Naive B cell (primary cell): ENCODE data around the gene DHX15. TPM values are rescaled to one million over a fixed set of nuclear protein-coding genes. Genes with fewer than 3 reads are reported as not detected.

Experiments used
- ATAC-seq, 2 donors: fragments of 150-1000 bp; cut with Tn5 transposase; 2 replicates each; pipeline ENCODE4 v1.10.0; 2021; ENCODE audit warnings: low read depth in 2 of 2, mild to moderate bottlenecking in 2 of 2, moderate library complexity in 2 of 2
- DNase-seq: peaks from one replicate; pipeline ENCODE4 v3.0.0; 2022
- H3K27ac Mint-ChIP-seq, 6 donors: one replicate each; pipeline ENCODE4 v1.8.0; 2020 to 2022; ENCODE audit warnings: mild to moderate bottlenecking in 6 of 6, mixed read lengths in 6 of 6, moderate library complexity in 5 of 6, inconsistent platforms in 2 of 6
- H3K27me3 Mint-ChIP-seq, 3 donors: one replicate each; pipeline ENCODE4 v1.8.0; 2021 to 2022; ENCODE audit warnings: mixed read lengths in 3 of 3, mild to moderate bottlenecking in 1 of 3
- H3K36me3 Mint-ChIP-seq, 2 donors: one replicate each; pipeline ENCODE4 v1.8.0; 2020 to 2022; ENCODE audit warnings: mixed read lengths in 2 of 2, inconsistent platforms in 1 of 2, mild to moderate bottlenecking in 1 of 2
- H3K4me1 Mint-ChIP-seq, 3 donors: one replicate each; pipeline ENCODE4 v1.8.0; 2020 to 2022; ENCODE audit warnings: mixed read lengths in 3 of 3, inconsistent platforms in 1 of 3, mild to moderate bottlenecking in 1 of 3, moderate library complexity in 1 of 3
- H3K4me3 Mint-ChIP-seq, 8 donors: one replicate each; pipeline ENCODE4 v1.8.0; 2020 to 2022; ENCODE audit warnings: mild to moderate bottlenecking in 8 of 8, mixed read lengths in 8 of 8, moderate library complexity in 8 of 8, inconsistent platforms in 2 of 8
- H3K9me3 Mint-ChIP-seq, 7 donors: one replicate each; pipeline ENCODE4 v1.8.0; 2020 to 2022; ENCODE audit warnings: mixed read lengths in 7 of 7, mild to moderate bottlenecking in 5 of 7, inconsistent platforms in 2 of 7, moderate library complexity in 1 of 7
- polyA plus RNA-seq, 6 donors: library from polyadenylated mRNA; unstranded; fragments of 300-500 nt; fragmentation: Illumina TruSeq; gene quantifications; one replicate each; pipeline ENCODE4 v1.2.3, GENCODE V29; 2021; ENCODE audit warnings: low read depth in 6 of 6

DHX15 gene
- polyA plus RNA-seq, 6 donors from 2014 or later: 34.0 to 71.6 (median 44.1) TPM

DNA sequence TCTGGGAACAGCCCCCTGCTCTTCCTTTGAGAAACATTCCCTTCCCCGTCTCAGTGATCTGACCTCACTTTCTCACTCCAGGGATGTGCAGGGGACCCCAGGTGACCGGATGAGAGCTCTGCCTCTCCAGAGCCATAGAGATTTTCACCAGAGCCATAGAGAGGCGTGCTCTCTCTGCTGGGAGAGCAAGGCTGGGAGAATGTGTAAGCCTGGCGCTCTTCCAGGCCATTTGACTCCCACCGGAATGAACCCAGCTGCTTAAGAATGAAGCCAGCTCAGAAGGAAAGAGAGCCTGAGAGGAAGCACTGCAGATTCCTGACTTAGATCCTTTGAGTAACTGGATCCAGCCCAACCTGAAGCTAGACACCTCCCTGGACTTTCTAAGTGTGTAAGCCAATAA is 106.4 kb downstream of the DHX15 start:
- ATAC-seq (no peak), DNase-seq (no peak)
- H3K4me1 Mint-ChIP-seq: peaks cover 6 to 8% (median 7%) of the 10 kb centered on the region in 3 donors
- no peak overlapping the region for H3K27ac Mint-ChIP-seq
- H3K9me3 Mint-ChIP-seq: peaks cover 0 to 3% (median 0%) of the 10 kb centered on the region in 7 donors
- no peak overlapping the region for H3K4me3 Mint-ChIP-seq
- peaks cover 0 to 5% of the 10 kb centered on the region in 2 donors for H3K36me3 Mint-ChIP-seq
- H3K27me3 Mint-ChIP-seq: peaks cover 74 to 93% (median 78%) of the 10 kb centered on the region in 3 donors

Other genes with a start within 250 kb of the DHX15 start
- not detected for gene SOD3, start 211.0 kb upstream of the DHX15 start, polyA plus RNA-seq